ENCODE measurements around the gene UPB1.

DNA sequence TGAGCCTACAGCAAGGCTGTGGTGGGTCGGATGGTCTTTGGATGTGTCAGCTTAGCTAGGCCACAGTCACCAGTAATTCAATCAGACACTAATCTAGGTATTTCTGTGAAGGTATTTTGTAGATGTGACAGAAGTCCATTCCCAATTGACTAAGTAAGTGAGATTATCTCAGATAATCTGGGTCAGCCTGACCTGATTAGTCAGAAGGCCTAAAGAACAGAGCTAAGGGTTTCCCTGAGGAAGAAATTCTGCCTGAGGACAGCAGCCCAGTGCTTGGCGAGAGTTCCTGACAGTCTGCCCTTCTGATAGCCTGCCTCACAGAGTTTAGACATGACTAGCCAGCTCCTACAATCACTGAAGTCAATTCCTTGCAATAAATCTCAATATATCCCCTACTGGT is 31.1 kb downstream of the UPB1 start:
- TF ChIP-seq, protein P1, sequence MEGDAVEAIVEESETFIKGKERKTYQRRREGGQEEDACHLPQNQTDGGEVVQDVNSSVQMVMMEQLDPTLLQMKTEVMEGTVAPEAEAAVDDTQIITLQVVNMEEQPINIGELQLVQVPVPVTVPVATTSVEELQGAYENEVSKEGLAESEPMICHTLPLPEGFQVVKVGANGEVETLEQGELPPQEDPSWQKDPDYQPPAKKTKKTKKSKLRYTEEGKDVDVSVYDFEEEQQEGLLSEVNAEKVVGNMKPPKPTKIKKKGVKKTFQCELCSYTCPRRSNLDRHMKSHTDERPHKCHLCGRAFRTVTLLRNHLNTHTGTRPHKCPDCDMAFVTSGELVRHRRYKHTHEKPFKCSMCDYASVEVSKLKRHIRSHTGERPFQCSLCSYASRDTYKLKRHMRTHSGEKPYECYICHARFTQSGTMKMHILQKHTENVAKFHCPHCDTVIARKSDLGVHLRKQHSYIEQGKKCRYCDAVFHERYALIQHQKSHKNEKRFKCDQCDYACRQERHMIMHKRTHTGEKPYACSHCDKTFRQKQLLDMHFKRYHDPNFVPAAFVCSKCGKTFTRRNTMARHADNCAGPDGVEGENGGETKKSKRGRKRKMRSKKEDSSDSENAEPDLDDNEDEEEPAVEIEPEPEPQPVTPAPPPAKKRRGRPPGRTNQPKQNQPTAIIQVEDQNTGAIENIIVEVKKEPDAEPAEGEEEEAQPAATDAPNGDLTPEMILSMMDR (IDR thresholded peaks at IDR 0.05), result no peak
- TF ChIP-seq POLR2AphosphoS5 (IDR thresholded peaks at IDR 0.05) (no peak), POLR2A (IDR thresholded peaks at IDR 0.05) (no peak)

Data from sigmoid colon (tissue), 4 donors.